SU-DHL-6 (cell line): ENCODE data around the gene ADD2.

Source experiments
- CTCF ChIP-seq: fragments of 200-600 bp; sonication (generic); IDR thresholded peaks from one replicate; pipeline ENCODE4 v1.5.1; 2017; ENCODE audit warnings: antibody characterized with exemption, mild to moderate bottlenecking, low read length, moderate library complexity; ENCODE audit not compliant: insufficient read depth, poor library complexity, severe bottlenecking
- EZH2phosphoT487 ChIP-seq: fragments of 200-600 bp; sonication (generic), shearing (Covaris generic); conservative IDR thresholded peaks from 2 replicates; pipeline ENCODE4 v1.6.1; 2018; ENCODE audit warnings: mild to moderate bottlenecking, antibody characterized with exemption, low read length, moderate library complexity, mixed read lengths

GRCh38 chr2:70643715-70644114 is 124.3 kb downstream of the ADD2 start:
- peak; percentile 15 for TF ChIP-seq CTCF
- TF ChIP-seq EZH2phosphoT487 = no peak
